ENCODE data around the gene TAS1R1. TPM values are rescaled to one million over a fixed set of nuclear protein-coding genes. Genes with fewer than 3 reads are reported as not detected.

TAS1R1 gene
- total RNA-seq (2014; rRNA removed; shearing (Covaris generic)), result 0.10 and 0.15 TPM in 2 replicates

DNA sequence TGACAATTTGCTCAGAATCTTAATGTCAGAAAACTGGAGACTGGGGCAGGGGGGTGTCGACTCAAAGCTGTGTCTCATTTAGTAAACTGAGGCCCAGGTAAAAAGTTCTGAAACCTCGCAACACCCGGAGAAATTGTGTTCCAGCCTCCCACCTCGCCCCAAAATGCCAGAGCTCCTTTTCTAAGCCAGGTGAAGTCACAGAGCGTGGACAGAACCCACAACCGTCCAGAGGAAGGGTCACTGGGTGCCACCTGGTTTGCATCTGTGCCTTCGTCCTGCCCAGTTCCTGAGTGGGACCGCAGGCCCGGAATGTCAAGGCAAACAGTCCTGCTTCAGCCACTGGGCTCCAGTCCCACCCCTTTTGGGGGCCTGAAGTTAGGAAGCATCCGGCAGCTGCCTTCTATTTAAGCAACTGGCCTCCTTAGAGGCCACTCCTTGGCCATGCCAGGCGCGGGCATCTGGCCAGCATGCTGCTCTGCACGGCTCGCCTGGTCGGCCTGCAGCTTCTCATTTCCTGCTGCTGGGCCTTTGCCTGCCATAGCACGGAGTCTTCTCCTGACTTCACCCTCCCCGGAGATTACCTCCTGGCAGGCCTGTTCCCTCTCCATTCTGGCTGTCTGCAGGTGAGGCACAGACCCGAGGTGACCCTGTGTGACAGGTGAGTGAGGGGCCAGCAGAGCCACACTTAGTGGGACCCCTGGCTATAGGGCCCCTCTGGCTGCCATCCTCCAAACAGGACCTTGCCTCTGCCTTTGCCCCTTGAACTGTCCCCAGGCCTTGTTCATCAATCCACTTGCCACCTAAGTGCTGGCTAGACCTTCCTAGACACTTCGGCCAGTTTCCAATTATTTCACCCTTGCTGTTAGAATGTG, at the start of gene TAS1R1:
TAS1R1 (plus strand) TSS at position 401 of the 872 bp plus-strand sequence; CDS start at position 468, 67 bp downstream.
- Histone ChIP-seq H3K36me3 (replicated peaks; ENCODE audit: control insufficient read depth, insufficient read depth, low read length) (peaks cover 4% of the 10 kb centered on the region), H3K4me3 (ENCODE audit: insufficient read depth, low read depth, low read length) (peak within 1 kb of the TSS; percentile 98), H3K27me3 (ENCODE audit: control insufficient read depth, insufficient read depth, low read length) (no peaks in the 10 kb centered on the region)
- DNase-seq, result peak; percentile 55

- Histone ChIP-seq H3K4me3 (ENCODE audit: insufficient read depth, low read depth, low read length) (no peak overlapping the region), H3K27me3 (ENCODE audit: control insufficient read depth, insufficient read depth, low read length) (no peaks in the 10 kb centered on the region), H3K36me3 (replicated peaks; ENCODE audit: control insufficient read depth, insufficient read depth, low read length) (no peaks in the 10 kb centered on the region)
- DNase-seq, result peak; percentile 67
Observed at GRCh38 chr1:6505367-6506209, 49.5 kb upstream of the TAS1R1 start.

GRCh38 chr1:6506210-6507036, 48.7 kb upstream of the TAS1R1 start:
- Histone ChIP-seq H3K27me3 (ENCODE audit: control insufficient read depth, insufficient read depth, low read length) (no peaks in the 10 kb centered on the region), H3K36me3 (replicated peaks; ENCODE audit: control insufficient read depth, insufficient read depth, low read length) (no peaks in the 10 kb centered on the region), H3K4me3 (ENCODE audit: insufficient read depth, low read depth, low read length) (no peak overlapping the region)
- DNase-seq, result peak; percentile 61

GRCh38 chr1:6507037-6507428, 48.1 kb upstream of the TAS1R1 start:
- H3K4me3 ChIP-seq (ENCODE audit: insufficient read depth, low read depth, low read length), result no peak overlapping the region
- no peak for DNase-seq
- H3K27me3 ChIP-seq (ENCODE audit: control insufficient read depth, insufficient read depth, low read length), result no peaks in the 10 kb centered on the region
- H3K36me3 ChIP-seq (replicated peaks; ENCODE audit: control insufficient read depth, insufficient read depth, low read length), result no peaks in the 10 kb centered on the region

- Histone ChIP-seq H3K36me3 (replicated peaks; ENCODE audit: control insufficient read depth, insufficient read depth, low read length) (no peaks in the 10 kb centered on the region), H3K27me3 (ENCODE audit: control insufficient read depth, insufficient read depth, low read length) (no peaks in the 10 kb centered on the region), H3K4me3 (ENCODE audit: insufficient read depth, low read depth, low read length) (no peak overlapping the region)
- DNase-seq, result peak; percentile 55
Observed at GRCh38 chr1:6507461-6507911, 47.6 kb upstream of the TAS1R1 start.

DNA sequence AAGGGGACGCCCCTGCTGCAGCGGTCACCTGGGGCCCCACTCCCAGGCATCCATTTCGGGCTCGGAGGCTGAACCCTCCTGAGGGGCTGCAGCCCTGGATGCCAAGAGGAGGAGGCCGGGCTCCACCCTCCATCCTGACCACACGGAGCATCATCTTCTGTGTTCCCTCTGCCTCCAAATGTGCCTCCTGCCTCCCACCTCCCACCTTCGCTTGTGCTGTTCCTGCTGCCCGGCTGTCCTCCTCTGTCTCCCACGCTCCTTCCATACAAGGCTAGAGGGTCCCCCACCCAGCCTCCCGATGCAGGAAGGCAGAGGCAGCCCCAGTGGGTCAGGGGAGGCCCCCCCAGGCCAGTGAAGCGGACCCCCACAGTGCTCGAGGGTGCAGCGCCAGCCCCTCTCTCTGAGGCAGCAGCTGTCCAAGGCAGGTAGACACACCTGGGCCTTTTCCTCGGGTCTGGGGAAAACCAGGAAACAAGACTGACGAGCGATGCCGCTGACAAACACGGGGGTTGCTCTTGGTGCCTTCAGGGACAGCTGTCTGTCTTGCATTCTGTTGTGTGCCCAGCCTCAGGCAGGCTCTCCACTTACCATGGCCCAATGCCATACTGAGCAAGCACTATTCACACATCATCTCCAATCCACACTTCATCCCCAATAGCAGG, 46.8 kb upstream of the TAS1R1 start:
- Histone ChIP-seq H3K27me3 (ENCODE audit: control insufficient read depth, insufficient read depth, low read length) (no peaks in the 10 kb centered on the region), H3K4me3 (ENCODE audit: insufficient read depth, low read depth, low read length) (no peak overlapping the region), H3K36me3 (replicated peaks; ENCODE audit: control insufficient read depth, insufficient read depth, low read length) (no peaks in the 10 kb centered on the region)
- DNase-seq, result peak; percentile 42

GRCh38 chr1:6508816-6509189, 46.3 kb upstream of the TAS1R1 start:
- H3K36me3 ChIP-seq (replicated peaks; ENCODE audit: control insufficient read depth, insufficient read depth, low read length), result no peaks in the 10 kb centered on the region
- H3K27me3 ChIP-seq (ENCODE audit: control insufficient read depth, insufficient read depth, low read length), result no peaks in the 10 kb centered on the region
- H3K4me3 ChIP-seq (ENCODE audit: insufficient read depth, low read depth, low read length), result no peak overlapping the region
- DNase-seq, result peak; percentile 58

- H3K36me3 ChIP-seq (replicated peaks; ENCODE audit: control insufficient read depth, insufficient read depth, low read length), result no peaks in the 10 kb centered on the region
- peak; percentile 53 for DNase-seq
- no peak overlapping the region for H3K4me3 ChIP-seq (ENCODE audit: insufficient read depth, low read depth, low read length)
- H3K27me3 ChIP-seq (ENCODE audit: control insufficient read depth, insufficient read depth, low read length), result no peaks in the 10 kb centered on the region
Observed at GRCh38 chr1:6509220-6509918, 45.7 kb upstream of the TAS1R1 start.

DNA sequence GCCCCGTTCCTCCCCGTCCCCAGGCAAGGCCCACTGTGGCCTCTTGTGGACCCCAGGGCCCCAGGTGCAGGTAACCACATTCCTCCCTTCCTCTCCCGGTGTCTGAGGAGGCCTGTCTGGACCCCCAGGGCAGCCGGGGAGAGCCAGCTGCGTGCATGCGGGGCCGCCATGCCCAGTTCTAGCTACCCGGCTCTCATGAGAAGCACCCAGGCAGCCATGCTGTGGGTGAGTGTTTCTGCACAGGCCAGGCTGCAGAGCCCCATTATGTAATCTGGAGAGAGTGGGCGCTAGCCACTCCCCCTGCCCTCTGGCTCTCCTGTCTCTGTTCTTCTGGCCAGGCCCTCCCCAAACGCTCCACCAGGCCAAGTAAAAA, 45.2 kb upstream of the TAS1R1 start:
- Histone ChIP-seq H3K4me3 (ENCODE audit: insufficient read depth, low read depth, low read length) (no peak overlapping the region), H3K27me3 (ENCODE audit: control insufficient read depth, insufficient read depth, low read length) (no peaks in the 10 kb centered on the region), H3K36me3 (replicated peaks; ENCODE audit: control insufficient read depth, insufficient read depth, low read length) (no peaks in the 10 kb centered on the region)
- DNase-seq, result peak; percentile 59

GRCh38 chr1:6510493-6510892, 44.6 kb upstream of the TAS1R1 start:
- DNase-seq, result peak; percentile 49
- no peak overlapping the region for H3K4me3 ChIP-seq (ENCODE audit: insufficient read depth, low read depth, low read length)

GRCh38 chr1:6511056-6511455, 44.1 kb upstream of the TAS1R1 start:
- Histone ChIP-seq H3K27me3 (ENCODE audit: control insufficient read depth, insufficient read depth, low read length) (no peaks in the 10 kb centered on the region), H3K4me3 (ENCODE audit: insufficient read depth, low read depth, low read length) (no peak overlapping the region), H3K36me3 (replicated peaks; ENCODE audit: control insufficient read depth, insufficient read depth, low read length) (no peaks in the 10 kb centered on the region)
- no peak for DNase-seq

More at GRCh38 chr1:6510493-6510892, 44.6 kb upstream of the TAS1R1 start:
- no peaks in the 10 kb centered on the region for H3K36me3 ChIP-seq (replicated peaks; ENCODE audit: control insufficient read depth, insufficient read depth, low read length)
- no peaks in the 10 kb centered on the region for H3K27me3 ChIP-seq (ENCODE audit: control insufficient read depth, insufficient read depth, low read length)

- H3K27me3 ChIP-seq (ENCODE audit: control insufficient read depth, insufficient read depth, low read length), result no peaks in the 10 kb centered on the region
- no peaks in the 10 kb centered on the region for H3K36me3 ChIP-seq (replicated peaks; ENCODE audit: control insufficient read depth, insufficient read depth, low read length)
- H3K4me3 ChIP-seq (ENCODE audit: insufficient read depth, low read depth, low read length), result no peak overlapping the region
- DNase-seq, result peak; percentile 55
Observed at GRCh38 chr1:6511561-6512244, 43.4 kb upstream of the TAS1R1 start.
